CD14-positive monocyte (primary cell): ENCODE measurements around the gene ZNF784. TPM values are rescaled to one million over a fixed set of nuclear protein-coding genes. Genes with fewer than 3 reads are reported as not detected.

ENCODE experiments used
- DNase-seq, 3 donors: peaks; one replicate each; pipeline ENCODE4 v3.0.0-alpha.2; 2011 to 2022
- H2AFZ ChIP-seq: 2 replicates; pipeline ENCODE4 v1.6.0; 2012; ENCODE audit warnings: mild to moderate bottlenecking, low read depth, low read length, inconsistent platforms; ENCODE audit not compliant: insufficient read depth, poor library complexity, severe bottlenecking
- H3K27ac ChIP-seq, 2 donors: 1 replicate in 1 of 2; 2 replicates in 1 of 2; pipeline ENCODE4 v1.5.1; 2012 to 2013; ENCODE audit warnings: low read length in 2 of 2, control low read depth in 1 of 2, inconsistent platforms in 1 of 2, low read depth in 1 of 2, mild to moderate bottlenecking in 1 of 2
- H3K27me3 ChIP-seq, 2 donors: one replicate each; pipeline versions ENCODE4 v1.6.0 to v1.6.1; 2011 to 2013; ENCODE audit warnings: low read length in 2 of 2; ENCODE audit not compliant: control insufficient read depth in 2 of 2, insufficient read depth in 2 of 2
- H3K36me3 ChIP-seq, 2 donors: replicated peaks in 1 of 2; 1 replicate in 1 of 2; 2 replicates in 1 of 2; pipeline versions ENCODE4 v1.5.1 to v1.6.1; 2012 to 2013; ENCODE audit warnings: low read length in 2 of 2, control low read depth in 1 of 2, inconsistent platforms in 1 of 2, mild to moderate bottlenecking in 1 of 2; ENCODE audit not compliant: insufficient read depth in 2 of 2, control insufficient read depth in 1 of 2
- H3K4me1 ChIP-seq, 2 donors: 1 replicate in 1 of 2; 2 replicates in 1 of 2; pipeline versions ENCODE4 v1.5.1 to v1.6.1; 2012 to 2013; ENCODE audit warnings: low read length in 2 of 2, control low read depth in 1 of 2, inconsistent platforms in 1 of 2, mild to moderate bottlenecking in 1 of 2, moderate library complexity in 1 of 2; ENCODE audit not compliant: insufficient read depth in 2 of 2, control insufficient read depth in 1 of 2
- H3K4me2 ChIP-seq: replicated peaks from 2 replicates; pipeline ENCODE3; 2012; ENCODE audit warnings: low read length, moderate library complexity, mild to moderate bottlenecking; ENCODE audit not compliant: poor library complexity, severe bottlenecking; ENCODE audit errors: extremely low read depth
- H3K4me3 ChIP-seq, 3 experiments: fragments of 200-600 bp in 1 of 3; sonication (generic) in 1 of 3; replicated peaks in 1 of 3; 1 replicate in 2 of 3; 2 replicates in 1 of 3; pipeline ENCODE4 v1.5.1; 2011 to 2013; ENCODE audit warnings: low read length in 3 of 3, mild to moderate bottlenecking in 3 of 3, control low read depth in 2 of 3, low read depth in 2 of 3, inconsistent platforms in 1 of 3, moderate library complexity in 1 of 3
- H3K79me2 ChIP-seq: 2 replicates; pipeline ENCODE4 v1.6.0; 2012; ENCODE audit warnings: mild to moderate bottlenecking, control low read depth, inconsistent platforms, low read length, moderate library complexity; ENCODE audit not compliant: insufficient read depth
- H3K9ac ChIP-seq: 2 replicates; pipeline ENCODE4 v1.6.0; 2017; ENCODE audit warnings: low read length, mild to moderate bottlenecking; ENCODE audit not compliant: insufficient read depth, poor library complexity, severe bottlenecking
- H3K9me3 ChIP-seq, 2 donors: replicated peaks in 1 of 2; 1 replicate in 1 of 2; 2 replicates in 1 of 2; pipeline versions ENCODE4 v1.5.1 to v1.6.1; 2012 to 2013; ENCODE audit warnings: low read length in 2 of 2, control low read depth in 1 of 2; ENCODE audit not compliant: control insufficient read depth in 1 of 2, insufficient read depth in 1 of 2
- H4K20me1 ChIP-seq: 2 replicates; pipeline ENCODE4 v1.6.0; 2012; ENCODE audit warnings: mild to moderate bottlenecking, low read length, control low read depth, moderate library complexity; ENCODE audit not compliant: insufficient read depth
- H3K27ac Mint-ChIP-seq, 7 donors: one replicate each; pipeline ENCODE4 v1.8.0; 2020; ENCODE audit warnings: mild to moderate bottlenecking in 7 of 7, mixed read lengths in 7 of 7, moderate library complexity in 6 of 7, inconsistent platforms in 2 of 7
- H3K27me3 Mint-ChIP-seq, 3 donors: one replicate each; pipeline ENCODE4 v1.8.0; 2021 to 2022; ENCODE audit warnings: low read depth in 3 of 3, mild to moderate bottlenecking in 3 of 3, mixed read lengths in 3 of 3, moderate library complexity in 3 of 3, inconsistent platforms in 1 of 3
- H3K36me3 Mint-ChIP-seq, 2 donors: one replicate each; pipeline ENCODE4 v1.8.0; 2020; ENCODE audit warnings: mixed read lengths in 2 of 2, inconsistent platforms in 1 of 2, mild to moderate bottlenecking in 1 of 2
- H3K4me1 Mint-ChIP-seq: one replicate; pipeline ENCODE4 v1.8.0; 2020; ENCODE audit warnings: mild to moderate bottlenecking, mixed read lengths
- H3K4me3 Mint-ChIP-seq, 2 donors: one replicate each; pipeline ENCODE4 v1.8.0; 2020; ENCODE audit warnings: mild to moderate bottlenecking in 2 of 2, mixed read lengths in 2 of 2, moderate library complexity in 1 of 2
- H3K9me3 Mint-ChIP-seq, 7 donors: one replicate each; pipeline ENCODE4 v1.8.0; 2020 to 2022; ENCODE audit warnings: mixed read lengths in 7 of 7, mild to moderate bottlenecking in 6 of 7, moderate library complexity in 6 of 7, inconsistent platforms in 2 of 7
- CTCF ChIP-seq: fragments of 200-600 bp; IDR thresholded peaks from one replicate; pipeline ENCODE4 v1.8.0; 2022; ENCODE audit warnings: antibody characterized with exemption, mild to moderate bottlenecking
- WGBS: methylation state at CpG from one replicate; pipeline ENCODE4 v1.1.5; 2013; ENCODE audit warnings: missing lambda C conversion rate; ENCODE audit not compliant: insufficient coverage; 5-methylcytosine and 5-hydroxymethylcytosine counted together
- intact Hi-C, 2 donors: fragments of 100-400 bp; cut with micrococcal nuclease; formaldehyde crosslinking; loops; one replicate each; pipeline versions ENCODE4 v1.15.0 to v1.15.1; 2023
- polyA plus RNA-seq, 3 donors: library from polyadenylated mRNA; depleted of rRNA in 1 of 3; unstranded in 2 of 3; stranded (reverse) in 1 of 3; fragments of 300-500 nt in 2 of 3; fragments of >200 nt in 1 of 3; fragmentation: Illumina TruSeq in 2 of 3; gene quantifications; 1 replicate in 2 of 3; 2 replicates in 1 of 3; pipeline ENCODE4 v1.2.3, GENCODE V29; 2012 to 2021

The ZNF784 gene
- polyA plus RNA-seq, 3 donors: 1.5 to 5.5 (median 2.4) TPM

- H3K27me3 Mint-ChIP-seq: no peaks in the 10 kb centered on the region
- Histone ChIP-seq H3K4me1 (peaks cover 34 to 57% of the 10 kb centered on the region in 2 donors), H3K9me3 (no peaks in the 10 kb centered on the region), H3K36me3 (peaks cover 1 to 21% of the 10 kb centered on the region in 2 donors), H3K79me2 (peaks cover 59% of the 10 kb centered on the region), H3K27me3 (no peaks in the 10 kb centered on the region), H3K27ac (no peak overlapping the region), H3K4me3 (no peak overlapping the region), H2AFZ (no peak overlapping the region), H3K4me2 (no peak overlapping the region), H3K9ac (no peak overlapping the region), H4K20me1 (peaks cover 11% of the 10 kb centered on the region)
- H3K36me3 Mint-ChIP-seq: peaks cover 5 to 14% of the 10 kb centered on the region in 2 donors
- peak overlapping the region in 2 of 7 donors; percentile 17 to 86 for H3K27ac Mint-ChIP-seq
- H3K4me1 Mint-ChIP-seq: peaks cover 46% of the 10 kb centered on the region
- DNase-seq: no peak
- no peak for TF ChIP-seq CTCF
- WGBS: 98% methylated on average over 51 of the region's 60 CpGs
- intact Hi-C loops: loop anchor here in 1 of 2 donors (10.0 kb wide), 1 partner anchor 198 kb away; the partner anchor contains the start of gene UBE2S
- no peak overlapping the region for H3K4me3 Mint-ChIP-seq
- peaks cover 0 to 5% (median 0%) of the 10 kb centered on the region in 7 donors for H3K9me3 Mint-ChIP-seq
Measured at GRCh38 chr19:55602104-55603001, 22.0 kb downstream of the ZNF784 start.

DNA sequence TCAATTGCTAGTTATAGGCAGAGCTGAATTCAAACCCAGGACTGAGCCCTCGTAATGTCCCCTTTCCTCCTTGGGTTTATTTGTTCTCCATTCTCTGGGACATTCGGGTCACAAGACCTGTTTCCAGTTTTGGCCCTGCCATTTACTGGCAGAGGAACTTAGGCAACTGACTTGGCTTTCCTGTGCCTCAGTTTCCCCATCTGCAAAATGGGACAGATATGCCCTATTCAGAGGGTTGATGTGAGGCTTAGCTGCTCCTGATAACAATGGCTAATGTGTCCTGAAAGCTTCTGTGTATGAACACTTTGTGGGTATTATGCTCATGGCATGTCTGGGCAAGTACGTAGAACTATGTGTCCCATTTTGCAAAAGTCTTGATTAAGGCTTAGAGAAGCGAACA, 23.3 kb downstream of the ZNF784 start:
- Mint-ChIP-seq H3K4me1 (peaks cover 34% of the 10 kb centered on the region), H3K36me3 (peaks cover 10 to 18% of the 10 kb centered on the region in 2 donors), H3K27me3 (no peaks in the 10 kb centered on the region), H3K9me3 (peaks cover 0 to 8% (median 3%) of the 10 kb centered on the region in 7 donors), H3K27ac (peak overlapping the region; percentile 22 to 58 (median 46)), H3K4me3 (peak overlapping the region; percentile 75 to 82)
- Histone ChIP-seq H3K27ac (peak overlapping the region in 1 of 2 donors; percentile 66), H2AFZ (peak overlapping the region; percentile 81), H4K20me1 (no peaks in the 10 kb centered on the region), H3K79me2 (peaks cover 46% of the 10 kb centered on the region), H3K4me3 (peak overlapping the region; percentile 60 to 92 (median 84)), H3K9ac (peak overlapping the region; percentile 86), H3K27me3 (no peaks in the 10 kb centered on the region), H3K4me1 (peaks cover 25 to 44% of the 10 kb centered on the region in 2 donors), H3K4me2 (peak overlapping the region; percentile 97), H3K9me3 (peaks cover 0 to 1% of the 10 kb centered on the region in 2 donors), H3K36me3 (peaks cover 6 to 26% of the 10 kb centered on the region in 2 donors)
- no peak for DNase-seq
- TF ChIP-seq CTCF: no peak
- intact Hi-C loops: loop anchor here in 1 of 2 donors (10.0 kb wide), 1 partner anchor 196 kb away; the partner anchor contains the start of gene UBE2S
- WGBS: 49% methylated on average over 4 of the region's 4 CpGs
